Astrocyte (in vitro differentiated cells and primary cell): ENCODE measurements around the gene WNT5B.

Source experiments
- CTCF ChIP-seq: IDR thresholded peaks from 2 replicates; pipeline ENCODE4 v1.5.1; 2011; ENCODE audit warnings: low read depth, mild to moderate bottlenecking, inconsistent platforms, low read length, moderate library complexity; ENCODE audit not compliant: insufficient read depth
- EZH2 ChIP-seq: IDR thresholded peaks from 2 replicates; pipeline ENCODE4 v1.6.1; 2012; ENCODE audit warnings: mild to moderate bottlenecking, low read length, inconsistent platforms; ENCODE audit not compliant: insufficient read depth

GRCh38 chr12:1614360-1614759, 14.7 kb upstream of the WNT5B start:
- TF ChIP-seq CTCF: no peak
- no peak for TF ChIP-seq EZH2
